ENCODE data around the gene RD3L. TPM values are rescaled to one million over a fixed set of nuclear protein-coding genes. Genes with fewer than 3 reads are reported as not detected.

RD3L gene
- total and polyA plus RNA-seq, 12 donors, result not detected

GRCh38 chr14:103969961-103970360 is 27.6 kb upstream of the RD3L start:
- no peak overlapping the region for H3K27ac ChIP-seq
- no peaks in the 10 kb centered on the region for H3K36me3 ChIP-seq (replicated peaks in 1 of 2)
- TF ChIP-seq POLR2A (IDR thresholded peaks at IDR 0.05), result no peak
- TF ChIP-seq, protein P1, sequence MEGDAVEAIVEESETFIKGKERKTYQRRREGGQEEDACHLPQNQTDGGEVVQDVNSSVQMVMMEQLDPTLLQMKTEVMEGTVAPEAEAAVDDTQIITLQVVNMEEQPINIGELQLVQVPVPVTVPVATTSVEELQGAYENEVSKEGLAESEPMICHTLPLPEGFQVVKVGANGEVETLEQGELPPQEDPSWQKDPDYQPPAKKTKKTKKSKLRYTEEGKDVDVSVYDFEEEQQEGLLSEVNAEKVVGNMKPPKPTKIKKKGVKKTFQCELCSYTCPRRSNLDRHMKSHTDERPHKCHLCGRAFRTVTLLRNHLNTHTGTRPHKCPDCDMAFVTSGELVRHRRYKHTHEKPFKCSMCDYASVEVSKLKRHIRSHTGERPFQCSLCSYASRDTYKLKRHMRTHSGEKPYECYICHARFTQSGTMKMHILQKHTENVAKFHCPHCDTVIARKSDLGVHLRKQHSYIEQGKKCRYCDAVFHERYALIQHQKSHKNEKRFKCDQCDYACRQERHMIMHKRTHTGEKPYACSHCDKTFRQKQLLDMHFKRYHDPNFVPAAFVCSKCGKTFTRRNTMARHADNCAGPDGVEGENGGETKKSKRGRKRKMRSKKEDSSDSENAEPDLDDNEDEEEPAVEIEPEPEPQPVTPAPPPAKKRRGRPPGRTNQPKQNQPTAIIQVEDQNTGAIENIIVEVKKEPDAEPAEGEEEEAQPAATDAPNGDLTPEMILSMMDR (IDR thresholded peaks at IDR 0.05), result no peak
- H3K4me1 ChIP-seq (replicated peaks in 1 of 2), result no peaks in the 10 kb centered on the region
- no peaks in the 10 kb centered on the region for H3K9me3 ChIP-seq (replicated peaks in 1 of 3)
- no peak overlapping the region for H3K4me3 ChIP-seq
- no peak for DNase-seq
- intact Hi-C loops (cut with DNase I), result no loop called here
- H3K27me3 ChIP-seq, result no peaks in the 10 kb centered on the region
- 60 to 68% (median 62%) methylated on average over 2 to 4 of the region's 4 CpGs for WGBS, 4 donors

DNA sequence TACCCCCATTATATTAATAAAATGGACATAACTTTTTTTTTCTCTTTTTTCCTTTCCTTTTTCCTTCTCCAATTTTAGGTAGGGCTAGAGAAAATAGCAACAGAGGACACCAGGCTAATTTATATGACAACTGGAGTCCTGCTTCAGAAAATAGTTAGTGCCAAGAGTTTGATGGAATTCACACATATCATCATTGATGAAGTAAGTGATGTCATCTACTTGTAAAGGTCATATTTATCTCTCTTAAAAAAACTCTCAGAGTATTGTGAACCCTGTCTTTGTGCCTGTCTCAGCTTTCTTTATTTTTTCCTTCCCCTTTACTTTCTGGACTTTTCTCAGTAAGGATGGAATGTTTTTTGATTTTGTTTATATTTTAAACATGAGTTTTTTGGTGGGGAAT is 24.3 kb upstream of the RD3L start:
- no peak for DNase-seq
- no peaks in the 10 kb centered on the region for H3K4me1 ChIP-seq (replicated peaks in 1 of 2)
- intact Hi-C loops (cut with DNase I), result no loop called here
- H3K27me3 ChIP-seq, result no peaks in the 10 kb centered on the region
- H3K9me3 ChIP-seq (replicated peaks in 1 of 3), result no peaks in the 10 kb centered on the region
- H3K27ac ChIP-seq, result no peak overlapping the region
- no peaks in the 10 kb centered on the region for H3K36me3 ChIP-seq (replicated peaks in 1 of 2)
- TF ChIP-seq, protein P1 (IDR thresholded peaks at IDR 0.05), result no peak
- TF ChIP-seq POLR2A (IDR thresholded peaks at IDR 0.05), result no peak
- no peak overlapping the region for H3K4me3 ChIP-seq

- intact Hi-C loops (cut with DNase I), result no loop called here
- Histone ChIP-seq H3K27ac (no peak overlapping the region), H3K36me3 (replicated peaks in 1 of 2) (no peaks in the 10 kb centered on the region), H3K9me3 (replicated peaks in 1 of 3) (no peaks in the 10 kb centered on the region), H3K27me3 (no peaks in the 10 kb centered on the region), H3K4me1 (replicated peaks in 1 of 2) (peaks cover 0 to 4% of the 10 kb centered on the region in 2 donors), H3K4me3 (no peak overlapping the region)
- 76 to 77% (median 77%) methylated on average over 5 of the region's 5 CpGs for WGBS, 4 donors
- no peak for DNase-seq
- TF ChIP-seq, protein P1 (IDR thresholded peaks at IDR 0.05), result no peak
- TF ChIP-seq POLR2A (IDR thresholded peaks at IDR 0.05), result no peak
Measured at GRCh38 chr14:103961928-103962578, 19.7 kb upstream of the RD3L start.

GRCh38 chr14:103960457-103961055 is 18.2 kb upstream of the RD3L start:
- TF ChIP-seq, protein P1 (IDR thresholded peaks at IDR 0.05), result no peak
- no peak for TF ChIP-seq POLR2A (IDR thresholded peaks at IDR 0.05)
- 41 to 53% (median 49%) methylated on average over 11 of the region's 11 CpGs for WGBS, 4 donors
- peak overlapping the region in 1 of 5 donors; percentile 40 for H3K27ac ChIP-seq
- no peaks in the 10 kb centered on the region for H3K36me3 ChIP-seq (replicated peaks in 1 of 2)
- H3K27me3 ChIP-seq, result no peaks in the 10 kb centered on the region
- peak in 1 of 7 donors; percentile 59 for DNase-seq
- no peak overlapping the region for H3K4me3 ChIP-seq
- peaks cover 0 to 4% of the 10 kb centered on the region in 2 donors for H3K4me1 ChIP-seq (replicated peaks in 1 of 2)
- no peaks in the 10 kb centered on the region for H3K9me3 ChIP-seq (replicated peaks in 1 of 3)
- intact Hi-C loops (cut with DNase I), result no loop called here
